Stimulated activated CD8-positive, alpha-beta memory T cell treated with anti-CD3 and anti-CD28 coated beads, Interleukin-4, amount 100 ng/mL, for 4 hours (primary cell): Measurements from ENCODE around the gene ELMO1.

Experiments used
- DNase-seq, 2 donors: peaks; one replicate each; pipeline ENCODE4 v3.0.0-alpha.2; 2020; ENCODE audit warnings: low read depth in 2 of 2, low spot score in 1 of 2

The ELMO1 gene

DNA sequence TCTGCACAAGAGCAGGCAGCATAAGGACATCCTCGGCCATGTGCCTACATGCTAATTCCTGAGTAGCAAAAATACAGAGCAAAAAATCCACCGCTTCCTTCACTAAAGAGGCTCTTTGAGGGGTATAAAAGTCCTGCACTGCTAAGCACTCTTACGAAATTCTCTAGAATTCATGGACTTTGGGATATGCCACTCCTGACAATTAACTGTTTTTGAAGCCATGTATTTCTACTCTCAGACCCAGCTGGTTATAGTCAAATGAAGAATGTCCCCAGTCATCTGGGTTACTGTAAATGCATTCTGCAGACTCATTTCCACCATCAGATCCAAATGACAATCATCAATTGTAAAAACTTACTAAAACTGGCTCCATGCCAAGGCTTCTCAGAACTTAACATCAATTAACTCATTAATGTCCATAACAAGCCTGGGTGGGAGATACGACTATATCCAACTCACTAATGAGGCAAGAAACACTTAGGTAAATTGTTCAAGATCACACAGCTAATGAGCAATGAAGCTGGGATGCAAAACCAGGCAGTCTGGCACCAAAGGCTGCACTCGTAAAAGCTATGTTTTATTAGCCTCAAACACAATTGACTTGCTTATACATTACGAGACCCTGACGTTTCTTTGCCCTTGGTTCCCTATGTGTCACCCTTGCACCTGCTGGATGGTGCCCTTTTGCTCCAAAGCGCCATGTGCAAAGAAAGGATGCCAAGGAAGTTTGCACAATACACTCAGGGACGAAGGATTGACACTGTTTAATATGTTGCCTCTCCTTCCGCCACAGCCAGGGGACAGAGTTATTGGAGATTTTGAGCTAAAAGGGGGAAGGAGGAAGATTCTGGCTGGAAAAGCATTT lies 250.4 kb downstream of the ELMO1 start:
- DNase-seq: no peak

DNA sequence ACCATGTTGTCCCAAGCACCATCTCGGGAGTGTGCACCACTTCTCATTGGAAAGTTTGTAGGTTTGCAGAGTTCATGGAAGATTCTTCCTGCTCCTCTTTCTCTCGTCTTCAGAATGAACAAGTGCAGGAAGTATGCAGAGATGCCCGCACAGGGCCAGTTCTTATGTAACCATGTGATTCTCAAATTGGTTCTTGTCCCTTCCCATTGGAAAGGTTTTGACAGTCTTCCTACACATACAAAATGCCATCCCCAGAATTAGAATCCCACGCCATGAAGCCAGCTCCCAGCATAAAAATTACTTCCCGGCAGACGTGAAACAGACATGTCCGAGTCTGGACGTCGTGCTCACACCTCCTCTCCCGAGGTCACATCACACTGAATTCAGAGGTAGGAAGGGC lies 251.6 kb downstream of the ELMO1 start:
- no peak for DNase-seq

DNA sequence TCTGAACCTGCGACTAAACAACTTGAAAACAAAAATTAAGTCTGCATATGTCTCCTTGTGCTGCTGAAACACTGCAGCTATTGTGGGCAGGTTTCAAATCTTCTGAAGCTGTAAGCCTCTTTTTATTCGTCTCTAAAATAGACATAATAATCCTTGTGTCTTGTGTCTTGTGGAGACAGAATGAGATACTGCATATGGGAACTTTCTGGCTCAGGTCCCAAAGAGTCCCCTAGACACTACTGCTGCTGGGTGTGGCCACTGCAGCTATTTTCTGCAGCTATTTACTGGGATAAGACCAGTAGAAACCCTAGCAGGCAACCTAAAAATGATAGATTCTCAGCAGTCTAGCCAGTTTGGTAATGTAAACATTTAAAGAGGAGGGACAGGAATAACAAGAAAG lies 252.0 kb downstream of the ELMO1 start:
- DNase-seq: no peak

DNA sequence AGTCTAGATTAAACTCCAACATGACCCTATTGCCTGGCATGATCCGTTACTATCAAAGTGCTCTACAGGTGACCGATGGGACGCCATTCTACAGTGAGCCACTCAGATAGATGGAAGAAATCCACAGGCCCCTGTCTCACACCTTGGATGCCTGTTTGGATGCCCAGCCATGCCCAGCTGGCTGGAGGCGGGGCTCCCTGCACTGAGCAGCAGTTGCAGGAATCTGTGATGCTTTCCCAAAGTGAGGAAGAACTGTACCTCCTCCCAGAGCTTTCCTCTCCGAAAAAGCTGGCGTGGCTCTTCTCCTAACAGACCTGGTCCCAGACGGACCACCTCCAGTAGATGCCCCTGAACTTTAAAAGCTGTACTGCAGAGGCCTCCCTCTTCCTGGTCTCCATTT lies 253.3 kb downstream of the ELMO1 start:
- DNase-seq: no peak

DNA sequence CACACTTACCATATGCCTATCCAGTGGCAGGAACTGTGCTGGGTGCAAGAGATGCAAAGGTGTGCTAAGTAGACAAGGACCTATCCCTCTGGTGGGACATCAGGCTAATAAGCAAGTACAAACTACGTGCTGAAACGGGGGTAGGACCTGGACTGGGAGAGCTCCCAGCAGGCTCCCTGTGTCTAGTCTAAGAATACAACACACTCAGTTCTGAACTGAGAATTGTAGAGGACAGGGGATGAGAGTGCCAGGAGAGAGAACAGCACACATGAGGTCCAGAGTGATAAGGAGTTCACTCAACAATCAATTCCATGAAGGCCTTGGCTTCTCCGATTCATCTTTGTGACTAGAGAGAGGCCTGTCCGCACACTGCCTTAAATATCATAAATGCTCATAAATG lies 253.7 kb downstream of the ELMO1 start:
- no peak for DNase-seq

DNA sequence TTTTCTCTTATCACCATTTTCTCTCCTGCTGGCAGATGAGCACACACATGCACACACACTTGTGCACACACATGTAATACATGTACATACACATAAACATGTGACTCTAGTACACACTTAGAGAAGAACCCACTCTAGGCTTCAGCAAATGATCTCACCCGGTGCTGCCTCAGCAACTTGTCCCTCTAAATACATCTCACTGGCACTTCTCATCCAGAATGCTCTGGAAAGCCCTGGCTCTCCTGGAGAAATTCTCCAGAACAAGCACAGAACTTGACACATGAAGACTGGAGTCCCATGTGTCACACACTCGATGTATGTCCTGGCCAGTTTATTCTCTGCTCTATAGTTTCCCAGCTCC lies 254.9 kb downstream of the ELMO1 start:
- DNase-seq: no peak

DNA sequence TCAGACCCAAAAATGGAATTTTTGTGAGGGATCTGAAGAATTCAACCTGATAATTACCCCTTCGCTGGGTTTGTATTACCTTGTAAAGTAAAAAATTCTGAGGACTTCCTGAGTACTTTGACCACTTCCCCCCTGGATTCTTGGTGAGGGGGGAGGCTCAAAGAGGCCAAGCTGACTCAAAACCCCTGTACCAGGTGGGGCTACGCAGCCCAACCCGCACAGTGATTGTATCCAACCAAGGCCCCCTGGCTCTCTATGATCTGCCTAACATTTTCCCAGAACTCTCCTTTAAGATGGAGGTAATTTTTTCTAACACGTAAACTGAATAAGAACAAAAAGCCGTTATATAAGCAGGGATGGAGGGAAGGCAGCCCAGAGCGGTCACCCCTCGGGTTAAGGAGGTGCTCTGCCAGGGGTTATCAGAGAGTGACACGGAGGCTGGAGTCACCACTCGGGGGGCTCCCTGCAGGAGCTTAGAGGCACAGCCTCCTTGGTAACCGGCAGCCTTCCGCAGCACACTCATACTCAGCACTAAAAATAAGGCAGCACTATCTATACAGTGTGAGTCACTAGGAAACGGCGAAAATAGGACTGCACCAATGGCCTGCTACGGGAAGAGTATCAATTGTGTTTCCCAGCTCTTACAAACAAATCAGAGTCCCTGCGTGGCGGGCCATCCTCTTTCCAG lies 255.4 kb downstream of the ELMO1 start:
- no peak for DNase-seq

DNA sequence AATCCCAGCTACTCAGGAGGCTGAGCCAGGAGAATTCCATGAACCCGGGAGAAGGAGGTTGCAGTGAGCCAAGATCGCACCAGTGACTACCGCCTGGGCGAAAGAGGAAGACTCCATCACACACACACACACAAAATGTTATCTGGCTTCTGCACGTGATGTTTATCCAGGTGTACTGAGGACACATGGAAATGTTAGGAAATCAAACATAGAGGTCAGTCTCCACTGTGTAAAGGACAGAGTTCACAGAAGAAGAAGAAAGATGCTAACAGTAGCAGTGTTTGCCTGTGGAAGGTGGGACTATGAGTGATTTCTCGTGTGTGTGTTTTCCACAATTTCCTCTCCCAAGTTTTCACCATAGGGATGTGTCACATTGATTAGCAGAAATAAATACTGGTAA lies 256.9 kb downstream of the ELMO1 start:
- no peak for DNase-seq

DNA sequence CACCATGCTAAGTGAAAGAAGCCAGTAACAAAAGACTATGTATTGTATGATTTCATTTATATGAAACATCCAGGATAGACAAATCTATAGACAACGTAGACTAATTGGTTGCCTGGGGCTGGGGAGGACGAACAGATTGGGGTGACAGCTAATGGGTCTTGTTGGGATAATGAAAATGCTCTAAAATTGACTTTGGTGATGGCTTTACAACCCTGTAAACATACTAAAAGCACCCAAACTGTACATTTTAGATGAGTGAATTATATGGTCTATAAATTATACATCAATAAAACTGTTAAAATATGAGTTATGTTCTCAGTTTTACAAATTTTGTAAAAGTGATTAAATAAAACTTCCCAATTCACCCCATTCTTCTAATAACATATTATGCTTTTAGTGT lies 261.5 kb downstream of the ELMO1 start:
- no peak for DNase-seq

DNA sequence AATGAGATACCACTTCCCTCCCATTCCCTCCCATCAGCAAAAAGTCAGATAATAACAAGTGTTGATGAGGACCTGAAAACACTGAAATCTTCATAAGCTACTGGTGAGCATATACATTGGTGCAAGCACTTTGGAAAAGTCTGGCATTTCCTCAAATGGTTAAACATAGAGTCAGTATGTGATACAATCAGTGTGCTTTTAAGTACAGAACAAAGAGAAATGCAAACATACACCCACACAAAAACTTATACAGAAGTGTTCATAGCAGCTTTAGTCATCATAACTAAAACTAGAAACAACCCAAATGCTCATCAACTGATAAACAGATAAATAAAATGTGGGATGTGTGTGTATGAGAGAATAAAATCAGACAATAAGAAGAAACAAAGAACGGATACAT lies 261.9 kb downstream of the ELMO1 start:
- no peak for DNase-seq

DNA sequence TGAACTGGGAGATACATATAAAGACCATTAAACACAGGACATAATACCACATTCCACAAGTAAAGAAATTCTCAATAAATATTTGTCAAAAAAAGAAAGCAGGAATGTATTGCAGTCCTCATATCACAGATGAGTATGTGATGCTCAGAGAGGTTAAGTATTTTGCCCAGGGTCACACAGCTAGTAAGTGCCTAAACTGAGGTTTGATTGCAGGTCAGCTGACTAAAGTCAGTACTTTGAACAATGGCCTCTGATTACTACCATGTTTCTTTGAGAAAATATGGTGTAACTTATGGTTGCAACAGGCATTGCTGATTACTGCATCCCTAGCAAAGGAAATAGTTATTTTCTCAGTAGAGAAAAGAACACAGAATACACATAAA lies 267.1 kb downstream of the ELMO1 start:
- no peak for DNase-seq

DNA sequence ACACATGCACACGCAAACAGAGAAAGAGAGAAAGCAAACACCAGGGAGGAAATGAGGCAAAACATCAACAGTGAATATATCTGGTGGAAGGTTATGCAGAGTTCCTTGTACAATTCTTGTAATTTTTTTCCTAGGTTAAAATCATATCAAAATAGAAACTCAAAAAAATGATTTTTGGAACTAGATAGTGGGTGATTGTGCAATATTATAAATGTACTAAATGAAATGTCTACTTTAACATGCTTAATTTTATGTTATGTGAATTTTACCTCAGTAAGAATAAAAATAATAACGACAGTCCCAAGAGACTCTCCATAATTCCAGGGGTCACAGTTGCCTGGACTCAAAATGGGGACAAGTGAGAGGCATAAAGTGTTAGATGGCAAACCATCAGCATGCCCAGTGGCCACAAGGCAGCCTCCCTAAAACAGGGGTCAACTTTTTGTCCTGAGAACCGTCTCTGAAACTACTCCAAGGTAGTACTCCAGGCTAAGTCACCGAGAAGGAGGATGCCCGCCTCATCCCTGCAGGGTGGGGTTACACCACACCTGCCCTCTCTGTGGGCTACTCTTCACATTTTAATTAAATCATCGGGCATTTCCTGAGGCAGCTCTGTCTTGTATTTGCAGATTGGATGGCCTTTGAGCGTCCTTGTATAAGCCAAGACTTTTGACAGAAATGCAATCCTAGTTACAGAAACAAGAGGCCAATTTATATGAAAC lies 267.7 kb downstream of the ELMO1 start:
- no peak for DNase-seq

DNA sequence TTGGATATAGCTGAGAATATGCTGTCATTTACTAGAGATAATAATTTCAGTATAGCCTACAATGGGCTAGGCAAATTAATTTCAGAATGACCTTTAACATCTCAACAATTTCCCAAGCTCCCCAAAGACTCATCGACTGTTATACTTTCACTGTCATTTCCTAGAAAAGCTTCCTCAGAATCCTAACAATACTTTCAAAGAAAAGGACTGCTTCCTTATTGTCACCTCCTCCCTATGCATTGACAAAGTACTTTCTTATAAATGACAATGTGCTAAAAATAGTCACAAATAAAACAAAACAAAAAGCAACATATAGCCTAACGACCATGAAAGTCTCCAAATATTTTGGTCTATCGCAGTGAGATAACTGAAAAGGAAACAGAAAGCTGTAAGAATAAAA lies 272.6 kb downstream of the ELMO1 start:
- DNase-seq: no peak

DNA sequence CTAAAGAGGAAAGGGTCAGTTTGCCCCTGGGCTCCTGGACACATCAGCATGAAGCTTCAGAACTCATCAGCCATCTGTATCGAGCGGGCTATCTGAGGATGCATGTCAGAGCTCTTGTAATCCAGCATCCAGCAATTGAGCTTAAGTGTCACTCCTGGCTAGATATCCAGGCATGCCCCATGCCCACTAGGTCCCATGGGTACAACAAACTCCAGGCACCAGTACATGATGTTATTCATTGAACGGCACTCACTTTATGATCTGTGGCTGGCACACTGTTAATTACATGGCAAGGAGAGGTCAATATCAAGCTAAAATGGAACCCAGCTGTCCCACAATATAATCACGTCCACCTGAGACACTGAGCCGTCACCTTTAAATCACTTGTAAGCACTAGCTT lies 274.2 kb downstream of the ELMO1 start:
- DNase-seq: no peak

DNA sequence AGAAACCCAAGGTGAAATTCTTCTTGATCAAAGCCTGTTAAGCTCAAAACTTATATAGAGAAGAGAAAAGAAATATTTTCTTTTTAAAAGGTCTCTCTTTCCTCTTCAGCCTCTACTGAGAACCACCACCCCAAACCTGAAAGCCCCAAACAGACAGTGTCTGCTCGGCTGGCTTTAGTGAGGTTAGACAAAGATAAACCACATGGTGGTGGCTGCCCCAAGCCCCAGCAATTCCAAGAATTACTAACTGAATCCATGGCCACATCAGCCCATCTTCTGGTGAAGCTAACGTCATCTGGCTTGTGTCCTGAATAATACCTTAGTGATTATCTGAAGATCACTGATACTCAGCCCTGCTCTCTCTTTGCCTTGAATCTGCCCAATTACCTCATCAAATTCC lies 275.0 kb downstream of the ELMO1 start:
- no peak for DNase-seq

DNA sequence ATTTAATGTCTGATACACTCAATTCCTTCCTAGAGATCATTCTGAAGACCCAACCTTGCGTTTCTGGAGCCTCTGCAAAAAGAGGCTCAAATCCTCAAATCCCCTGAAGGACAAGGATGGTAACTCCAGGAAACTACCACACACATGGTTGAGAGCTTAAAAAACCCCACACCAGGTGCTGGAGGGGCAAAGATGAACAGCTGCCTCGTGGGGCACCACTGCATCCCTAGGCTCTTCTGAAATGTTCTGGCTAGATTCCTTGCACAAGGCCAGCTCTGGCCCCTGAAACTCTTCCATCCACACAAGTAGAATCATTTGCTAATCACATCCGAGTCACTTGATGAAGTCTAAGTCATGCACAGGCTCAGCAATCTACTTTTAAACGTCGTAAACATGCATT lies 286.6 kb downstream of the ELMO1 start:
- no peak for DNase-seq

DNA sequence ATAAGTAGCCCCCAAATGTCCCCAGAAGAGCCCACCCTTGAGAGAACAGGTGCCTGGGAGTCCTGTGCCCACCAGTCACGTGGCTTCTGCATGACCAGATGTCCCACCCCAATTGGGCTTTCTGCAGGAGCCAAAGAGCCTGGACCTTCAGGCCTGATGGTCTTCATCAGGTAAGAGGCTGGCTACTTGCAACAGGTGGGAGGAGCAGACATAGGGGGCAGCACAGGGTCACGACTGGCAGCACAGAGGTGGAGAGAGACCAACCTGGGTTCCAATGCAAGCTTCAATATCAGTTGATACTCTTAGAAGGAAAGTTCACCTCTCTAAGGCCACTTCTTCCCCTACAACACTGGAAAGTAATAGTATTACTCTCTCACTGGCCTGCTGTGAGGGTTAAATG lies 288.0 kb downstream of the ELMO1 start:
- no peak for DNase-seq

DNA sequence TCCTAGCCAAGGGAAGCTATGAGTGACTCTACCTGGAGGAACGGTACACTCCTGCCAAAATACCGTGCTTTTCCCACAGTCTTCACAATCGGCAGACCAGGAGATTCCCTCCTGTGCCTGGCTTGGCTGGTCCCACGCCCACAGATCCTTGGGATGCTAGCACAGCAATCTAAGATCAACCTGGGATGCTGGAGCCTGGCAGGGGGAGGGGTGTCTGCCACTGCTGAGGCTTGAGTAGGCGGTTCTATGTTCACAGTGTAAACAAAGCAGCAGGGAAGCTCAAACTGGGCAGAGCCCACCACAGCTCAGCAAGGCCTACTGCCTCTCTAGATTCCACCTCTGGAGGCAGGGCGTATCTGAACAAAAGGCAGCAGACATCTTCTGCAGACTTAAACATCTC lies 295.3 kb downstream of the ELMO1 start:
- DNase-seq: no peak

DNA sequence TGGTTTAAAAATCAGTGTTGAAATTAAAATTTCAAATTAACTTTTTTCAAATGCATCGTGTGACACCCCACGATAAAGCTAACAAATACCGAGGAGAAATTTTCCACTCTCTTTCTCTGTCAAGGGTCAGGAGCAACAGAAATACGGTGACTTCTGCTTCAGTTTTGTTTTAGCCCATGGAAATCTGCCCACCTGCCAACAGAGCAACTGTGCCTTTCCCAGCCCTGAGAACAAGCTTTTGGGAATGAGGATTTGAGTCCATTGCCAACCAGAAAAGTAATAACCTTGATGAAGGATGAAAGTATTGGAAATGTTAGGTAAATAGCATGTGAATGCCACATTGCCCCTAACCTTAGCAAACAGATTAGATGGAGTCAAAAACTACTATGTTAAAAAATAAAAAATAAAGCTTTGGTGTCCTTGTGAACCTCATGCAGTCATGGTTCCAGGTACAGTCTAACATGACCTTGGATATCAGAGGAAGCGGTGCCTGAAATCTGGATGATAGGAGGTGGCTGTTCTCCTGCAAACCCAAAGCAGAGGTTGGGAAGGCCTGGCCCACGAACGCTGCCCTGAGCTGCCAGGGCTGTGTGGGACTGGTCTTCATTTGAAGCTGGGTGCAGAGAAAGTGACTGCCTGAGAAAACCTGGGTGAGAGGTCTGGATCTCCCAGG lies 296.8 kb downstream of the ELMO1 start:
- no peak for DNase-seq

DNA sequence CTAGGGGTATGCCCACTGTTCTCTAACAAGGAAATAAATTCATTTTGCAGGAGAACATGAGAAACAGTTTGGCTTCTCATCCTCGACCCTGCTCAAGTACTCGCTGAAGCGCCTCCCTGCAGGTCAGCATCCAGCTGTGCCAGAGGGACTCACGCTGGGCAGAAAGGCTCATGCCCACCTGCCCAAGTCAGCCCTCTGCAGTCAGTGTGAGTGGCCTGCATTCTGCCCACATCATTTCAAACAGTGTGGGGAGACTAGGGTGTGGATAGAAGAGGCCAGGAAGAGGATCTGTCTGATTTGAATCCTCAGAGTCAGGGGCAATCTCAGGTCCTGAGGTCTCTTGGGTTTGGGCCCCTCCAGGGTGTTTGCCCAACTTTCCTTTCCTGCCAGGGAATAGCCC lies 297.8 kb downstream of the ELMO1 start:
- DNase-seq: no peak

DNA sequence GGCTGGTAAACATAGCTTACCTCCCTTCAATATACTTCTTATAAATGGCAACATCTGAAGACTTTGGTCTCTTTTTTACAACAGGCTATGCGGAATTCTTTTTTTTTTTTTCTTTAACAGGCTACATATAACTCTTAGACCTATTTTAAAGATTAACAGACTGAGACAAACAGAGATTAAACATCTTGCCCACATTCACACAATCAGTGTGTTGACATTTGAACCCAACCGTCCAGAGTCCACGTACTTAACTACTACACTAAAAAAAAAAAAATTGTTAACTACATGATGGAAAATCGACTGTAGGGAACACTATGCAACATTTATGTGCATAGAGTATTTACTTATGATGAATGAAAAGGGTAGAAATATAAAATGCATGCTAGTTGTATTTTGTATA lies 298.5 kb downstream of the ELMO1 start:
- no peak for DNase-seq

DNA sequence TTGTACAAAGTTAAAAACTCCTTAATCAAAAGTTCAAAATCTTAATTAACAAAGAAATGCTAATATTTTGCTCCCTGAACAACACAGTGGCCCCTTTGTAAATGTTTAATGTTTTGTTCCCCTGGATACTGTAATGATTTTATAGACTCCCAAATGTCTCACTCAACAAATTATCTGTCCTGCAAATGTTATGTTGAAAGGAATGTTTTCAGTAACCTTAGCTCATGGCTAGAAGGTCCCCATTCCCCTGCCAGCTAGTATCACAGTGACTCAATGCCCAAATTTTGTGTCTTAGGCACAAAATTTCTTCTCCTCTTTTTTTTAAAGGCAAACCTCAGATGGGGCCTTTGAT lies 298.9 kb downstream of the ELMO1 start:
- DNase-seq: no peak
